SW 1271 (cell line): ENCODE data around the gene C4BPB.
A peak's percentile ranks its signal among the peaks of the same experiment; 100 is the strongest.

Experiments
- DNase-seq, 2 experiments: peaks; one replicate each; lab custom pipeline; 2025; lab: John Stamatoyannopoulos, UW

C4BPB gene

DNA sequence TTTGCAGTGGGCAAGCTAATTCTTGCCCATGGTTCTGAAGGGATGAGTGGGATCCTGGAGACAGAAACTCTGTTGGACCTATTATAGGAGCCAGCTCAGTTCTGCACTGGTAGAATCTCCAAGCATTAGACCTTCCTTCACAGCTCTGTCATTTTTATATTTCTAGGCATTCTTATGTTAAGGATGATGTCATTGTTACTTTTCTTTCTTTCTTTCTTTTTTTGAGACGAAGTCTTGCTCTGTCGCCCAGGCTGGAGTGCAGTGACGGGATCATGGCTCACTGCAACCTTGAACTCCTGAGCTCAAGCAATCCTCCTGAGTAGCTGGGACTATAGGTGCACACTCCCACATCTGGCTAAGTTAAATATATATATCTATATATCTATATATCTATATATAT is 28.1 kb upstream of the C4BPB start:
- DNase-seq: no peak

DNA sequence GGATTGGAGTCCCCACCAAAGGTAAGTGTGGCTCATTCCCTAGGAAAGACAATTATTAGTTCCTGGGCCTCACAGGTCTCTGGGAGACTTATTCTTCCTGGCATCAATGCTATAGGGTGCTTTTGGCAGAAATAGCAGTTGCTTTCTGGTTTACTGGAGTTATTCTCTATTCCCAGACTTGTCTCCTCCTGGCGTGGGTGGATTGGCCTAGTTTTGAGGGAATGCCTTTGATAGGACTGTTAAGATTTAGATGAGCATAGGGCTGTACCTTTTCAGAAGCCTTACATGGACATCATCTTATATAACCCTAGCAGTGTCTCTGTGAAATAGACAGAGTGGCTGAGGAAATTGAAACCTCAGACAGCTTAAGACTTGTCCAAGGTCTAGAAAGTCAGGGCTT is 26.6 kb upstream of the C4BPB start:
- no peak for DNase-seq

DNA sequence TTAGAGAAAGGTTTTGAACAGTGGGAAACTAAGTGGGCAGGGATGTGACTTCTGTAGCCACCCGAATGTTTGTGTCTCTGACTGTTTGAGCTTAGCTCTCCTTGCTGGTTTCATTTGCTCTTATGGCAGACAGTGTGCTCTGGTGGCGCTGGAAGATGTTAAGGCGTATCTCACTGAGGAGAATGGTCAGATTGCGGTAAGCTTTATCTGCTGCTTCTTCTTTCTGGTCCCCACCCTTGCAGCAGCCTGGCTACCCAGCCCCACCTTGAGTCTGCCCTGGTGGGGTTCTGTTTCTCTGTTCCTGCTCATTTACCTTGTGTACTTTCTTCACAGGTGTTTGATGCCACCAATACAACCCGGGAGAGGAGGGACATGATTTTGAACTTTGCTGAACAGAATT is 25.6 kb upstream of the C4BPB start:
- no peak for DNase-seq

DNA sequence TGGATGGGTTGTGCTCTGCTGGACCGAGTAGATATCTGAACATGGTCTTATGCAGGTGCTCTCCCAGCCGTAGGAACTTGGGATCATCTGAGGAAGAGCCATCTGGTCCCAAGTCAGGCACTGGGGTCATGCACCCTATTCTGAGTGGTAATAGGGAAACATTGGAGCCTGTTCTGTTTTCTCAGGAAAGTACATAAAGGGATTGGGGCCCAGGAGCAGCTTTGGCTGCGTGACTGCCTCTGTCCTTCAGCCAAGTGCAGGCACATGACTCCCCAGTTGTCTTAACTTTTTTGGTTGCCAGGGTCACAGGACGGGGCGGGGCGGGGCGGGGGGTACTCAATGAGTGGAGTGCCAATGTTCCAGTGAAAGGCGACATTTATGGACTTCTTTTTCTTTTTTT is 24.1 kb upstream of the C4BPB start:
- DNase-seq: no peak

DNA sequence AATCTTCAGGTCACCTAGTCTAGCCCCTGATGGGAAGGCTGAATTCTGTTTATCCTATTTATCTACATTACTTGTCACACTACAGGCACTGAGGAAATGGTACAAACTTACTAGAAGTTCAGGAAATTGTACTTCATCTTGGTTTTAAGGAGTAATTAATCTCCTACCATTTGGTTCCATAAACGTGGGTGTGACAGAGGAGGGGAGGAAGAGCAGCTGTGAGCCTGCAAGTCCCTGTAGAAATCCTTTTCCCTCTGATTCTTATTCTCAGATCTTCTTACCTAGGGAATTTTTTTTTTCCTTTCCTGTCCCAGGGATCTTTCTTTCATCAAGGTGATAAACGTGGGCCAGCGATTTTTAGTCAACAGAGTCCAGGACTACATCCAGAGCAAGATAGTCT is 21.5 kb upstream of the C4BPB start:
- DNase-seq: no peak

DNA sequence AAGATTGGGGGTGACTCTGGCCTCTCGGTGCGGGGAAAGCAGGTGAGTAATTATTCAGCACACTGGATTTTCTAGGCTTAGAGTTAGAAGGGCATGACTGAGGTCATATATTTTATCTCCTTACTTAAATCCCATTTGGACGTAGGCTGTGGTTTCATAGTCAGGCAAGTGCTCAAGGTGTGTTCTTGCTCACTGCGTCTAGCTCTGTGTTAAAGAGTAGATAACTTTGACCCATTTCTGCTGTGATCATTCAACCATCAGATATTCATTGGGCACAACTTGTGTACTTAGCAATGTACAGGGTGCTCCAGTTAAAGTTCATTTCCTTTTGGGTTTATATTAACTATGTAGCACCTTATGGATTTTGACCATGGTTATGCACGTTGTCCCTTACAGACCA is 21.0 kb upstream of the C4BPB start:
- no peak for DNase-seq

DNA sequence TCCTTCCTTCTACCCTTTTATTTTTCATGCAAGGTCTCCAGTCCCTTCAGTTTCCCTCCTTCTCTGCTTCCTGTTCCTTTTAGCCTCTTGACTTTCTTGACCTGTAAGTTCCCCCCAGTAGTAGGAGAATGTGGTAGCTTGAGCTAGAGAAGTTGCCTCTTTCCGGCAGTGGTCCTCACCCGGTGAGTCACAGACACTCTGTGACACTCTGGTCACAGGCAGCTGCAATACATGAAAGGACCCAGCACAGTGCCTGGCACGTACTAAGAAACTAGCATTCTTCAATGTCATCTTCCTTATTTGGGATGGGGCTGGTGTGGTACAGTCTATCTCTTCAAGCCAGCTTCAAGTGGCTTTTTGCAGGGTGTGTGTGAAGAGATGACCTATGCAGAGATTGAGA is 19.6 kb upstream of the C4BPB start:
- no peak for DNase-seq

DNA sequence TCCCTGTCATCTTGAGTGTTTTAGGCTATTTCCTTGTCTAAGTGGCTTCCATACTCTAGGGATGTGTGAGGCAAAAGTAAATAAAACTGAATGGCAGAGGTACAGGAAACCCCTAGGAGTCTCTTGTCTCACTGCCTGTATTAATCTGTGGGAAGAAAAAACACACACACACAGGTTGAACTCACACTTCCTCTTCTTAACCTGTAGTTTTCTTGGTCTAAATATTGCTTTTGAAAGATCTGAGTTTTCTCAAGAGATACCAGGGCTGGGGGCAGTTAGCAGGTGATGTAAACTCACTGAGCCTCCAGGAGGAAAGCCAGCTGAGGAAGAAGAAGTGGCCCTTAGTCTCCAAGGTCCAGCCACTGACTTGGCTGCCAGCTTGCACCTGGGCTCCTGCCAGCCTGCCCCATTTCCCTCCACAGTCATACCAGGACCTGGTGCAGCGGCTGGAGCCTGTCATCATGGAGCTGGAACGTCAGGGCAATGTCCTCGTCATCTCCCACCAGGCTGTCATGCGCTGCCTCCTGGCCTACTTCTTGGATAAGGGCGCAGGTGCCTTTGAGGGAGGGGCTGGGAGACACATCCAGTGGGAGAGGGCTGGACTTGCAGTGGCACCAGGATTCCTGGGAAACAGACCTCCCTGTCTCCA is 18.7 kb upstream of the C4BPB start:
- DNase-seq: no peak

DNA sequence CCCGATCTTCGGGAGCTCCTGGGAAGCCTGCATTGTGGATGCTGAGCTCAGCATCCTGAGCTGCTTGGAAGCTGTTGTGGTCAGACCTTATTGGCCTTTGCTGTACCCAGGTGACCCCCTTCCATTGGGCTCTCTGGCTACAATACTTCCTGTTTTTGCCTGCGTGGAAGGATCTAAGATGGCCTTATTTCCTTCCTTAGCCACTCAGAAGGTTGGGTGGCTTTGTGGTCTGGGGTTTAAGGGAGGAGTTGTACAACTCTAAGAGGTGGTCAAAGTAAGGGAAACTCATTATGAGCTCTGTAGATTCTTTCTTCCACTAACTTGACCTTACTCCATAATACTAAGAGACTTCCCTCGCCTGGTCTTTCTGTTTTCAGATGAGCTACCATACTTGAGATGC is 17.8 kb upstream of the C4BPB start:
- DNase-seq: no peak

DNA sequence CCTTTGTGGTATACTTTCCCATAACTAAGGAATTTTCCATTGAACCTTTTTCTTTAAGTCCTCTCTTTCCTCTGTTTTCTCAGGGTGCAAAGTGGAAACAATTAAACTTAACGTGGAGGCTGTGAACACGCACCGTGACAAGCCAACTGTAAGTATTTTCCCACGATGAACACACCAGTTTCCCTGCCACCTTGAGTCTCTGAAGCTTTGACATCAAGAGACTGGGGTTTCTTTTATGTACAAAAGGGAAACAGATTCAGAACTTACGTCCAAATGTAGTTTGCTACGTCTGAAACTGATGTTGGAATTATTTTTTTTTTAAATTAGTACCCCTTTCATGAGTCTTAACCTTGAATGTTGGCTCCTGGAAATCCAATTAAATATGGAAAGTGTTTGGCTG is 17.2 kb upstream of the C4BPB start:
- DNase-seq: no peak

DNA sequence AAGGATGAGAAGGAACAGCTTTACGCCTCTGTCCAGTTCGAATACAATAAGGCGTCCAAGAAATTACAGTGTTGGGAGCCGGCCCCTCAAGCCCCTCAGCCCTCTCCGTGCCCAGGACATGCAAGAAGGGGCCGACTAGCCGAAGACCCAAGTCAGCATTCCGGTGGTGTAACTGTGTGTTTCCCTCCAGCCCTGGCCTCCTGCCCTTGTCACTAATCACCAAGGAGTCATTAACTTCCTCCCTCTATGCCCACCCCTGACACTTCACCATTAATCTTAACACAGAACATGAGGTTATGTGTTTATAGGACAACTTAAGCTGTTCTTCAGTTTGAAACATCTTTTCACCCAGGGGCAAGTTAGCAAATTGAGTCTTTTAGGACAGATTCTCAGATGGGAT is 16.4 kb upstream of the C4BPB start:
- DNase-seq: no peak

DNA sequence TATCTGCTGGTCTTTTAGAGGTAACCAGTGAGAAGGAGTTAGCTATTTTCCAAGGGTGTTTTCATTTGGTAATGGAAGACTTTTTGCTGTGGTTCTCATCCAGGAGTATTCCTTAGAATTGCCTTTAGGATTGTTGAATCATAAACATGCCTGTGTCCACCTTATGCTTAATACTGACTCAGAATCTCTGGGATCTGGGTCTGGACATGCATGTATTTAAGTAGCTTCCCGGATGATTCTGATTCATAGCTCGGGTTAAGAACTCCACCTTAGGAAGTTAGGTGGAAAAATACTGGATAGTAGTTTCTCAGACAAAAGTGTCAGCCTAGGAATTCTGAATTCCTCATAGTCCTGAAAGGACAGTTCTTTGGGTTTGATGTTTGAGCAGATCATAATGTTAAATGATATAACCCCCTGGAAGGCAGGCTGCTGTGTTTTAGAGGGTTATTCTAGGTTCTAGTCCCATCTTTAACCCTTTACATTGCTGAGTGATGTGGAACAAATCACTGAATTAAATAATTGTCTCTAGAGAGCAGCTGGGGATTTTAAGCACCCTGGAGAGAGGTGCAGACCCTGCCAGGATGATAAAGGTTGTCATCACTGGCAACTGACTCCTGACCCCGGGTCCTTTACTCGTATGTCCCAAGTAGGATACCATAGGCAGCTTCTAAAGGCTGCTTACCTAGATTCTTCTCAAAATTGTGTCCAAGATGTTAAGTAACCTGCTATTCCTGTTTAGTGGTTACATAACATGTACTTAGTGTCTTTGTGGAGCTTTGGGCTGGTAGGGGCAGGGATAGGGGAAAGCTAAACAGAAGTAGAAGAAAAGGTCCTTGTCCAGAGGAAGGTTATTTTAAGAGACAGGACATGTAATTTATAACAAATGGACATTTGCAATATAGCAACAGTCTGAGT is 14.5 kb upstream of the C4BPB start:
- DNase-seq: no peak

DNA sequence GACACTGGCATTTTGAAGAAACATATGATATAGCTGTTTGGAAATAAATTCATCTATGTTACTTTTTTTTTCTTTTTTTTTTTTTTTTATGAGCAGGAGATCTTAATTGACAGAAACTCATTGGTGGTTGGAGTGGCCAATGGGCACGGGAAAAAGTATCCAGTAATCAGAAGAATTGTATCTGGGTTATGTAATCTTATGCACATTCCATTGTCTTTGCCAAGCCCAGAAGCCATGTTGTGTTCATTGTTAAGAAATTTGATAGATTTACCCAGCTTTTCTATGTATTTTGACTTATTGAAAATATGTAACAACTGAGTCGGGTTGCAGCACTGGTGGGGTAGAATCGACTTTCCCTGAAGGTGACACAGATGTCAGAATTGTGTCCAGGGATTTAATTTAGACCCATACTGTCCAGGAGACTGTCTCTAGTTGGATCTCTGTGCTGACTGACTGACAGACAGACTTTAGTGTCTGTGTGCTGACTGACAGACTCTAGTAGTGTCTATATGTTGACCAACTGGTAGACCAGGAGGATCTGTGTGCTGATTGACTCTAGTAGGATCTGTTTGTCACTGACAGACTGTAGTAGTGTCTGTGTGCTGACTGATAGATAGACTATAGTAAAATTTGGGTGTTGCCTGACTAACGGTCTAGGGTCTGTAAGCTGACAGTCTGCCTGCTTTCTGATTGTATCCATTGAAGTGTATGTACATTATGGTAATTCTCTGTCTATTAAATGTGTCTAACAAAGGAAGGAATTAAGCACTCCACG is 12.3 kb upstream of the C4BPB start:
- no peak for DNase-seq

DNA sequence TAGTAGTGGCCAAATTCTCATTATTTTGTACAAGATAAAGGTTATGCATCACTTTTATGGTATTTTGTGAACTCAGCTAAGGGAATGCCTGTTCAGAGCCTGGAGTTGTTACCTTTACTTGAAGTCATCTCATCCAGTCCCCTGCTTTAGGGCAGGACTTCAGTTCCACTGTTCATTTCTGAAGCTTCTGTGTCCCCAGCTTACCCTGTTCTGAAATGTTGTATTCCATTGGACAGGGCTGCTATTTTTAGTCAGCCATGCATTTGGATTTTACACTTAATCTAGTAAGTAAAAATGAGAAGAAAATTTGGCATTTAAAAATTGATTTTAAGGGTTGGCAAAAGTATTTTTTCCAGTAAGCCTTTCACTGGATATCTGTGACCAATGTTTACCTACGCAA is 11.6 kb upstream of the C4BPB start:
- no peak for DNase-seq

DNA sequence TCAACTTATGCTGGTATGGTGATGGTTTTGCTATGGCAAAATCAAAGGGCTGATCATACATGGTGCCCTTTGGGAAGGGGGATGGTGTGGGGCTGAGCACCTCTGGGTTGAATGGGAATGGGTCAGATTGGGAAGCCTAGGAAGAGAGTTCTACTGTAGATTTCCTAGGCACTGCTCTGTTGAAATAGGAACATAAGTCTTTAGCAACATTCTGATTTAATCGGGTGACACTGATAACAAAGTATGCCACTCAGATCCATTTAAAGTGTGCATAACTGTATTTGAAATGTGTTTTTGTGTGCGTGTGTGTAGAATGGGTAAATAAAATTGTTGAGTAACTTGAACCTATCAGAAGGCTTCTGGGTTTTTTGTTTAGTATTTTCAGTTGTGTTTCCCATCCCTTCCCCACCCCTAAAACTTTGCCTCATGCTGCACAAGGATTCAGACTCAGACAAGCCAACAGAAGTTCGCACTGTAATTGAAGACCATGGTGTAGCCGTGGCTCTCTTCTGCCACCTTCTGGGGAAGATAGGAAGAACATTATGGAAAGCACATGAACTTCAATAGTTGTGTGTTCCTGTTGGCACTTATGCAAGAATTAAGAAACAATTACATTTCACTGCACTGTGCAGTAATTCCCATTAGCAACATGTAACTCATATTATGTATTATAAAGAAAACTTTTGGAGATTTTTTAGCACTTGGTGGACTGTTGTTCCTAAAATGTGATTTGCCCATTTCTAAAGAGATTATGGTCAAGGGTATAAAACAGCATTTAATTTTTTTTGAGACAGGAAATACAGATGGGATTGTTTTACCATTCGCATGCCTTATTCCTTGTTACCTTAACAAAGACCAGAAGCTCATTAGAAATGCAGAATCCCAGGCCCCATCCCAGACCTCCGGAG is 10.9 kb upstream of the C4BPB start:
- peak in 1 of 2 experiments; percentile 49 for DNase-seq

DNA sequence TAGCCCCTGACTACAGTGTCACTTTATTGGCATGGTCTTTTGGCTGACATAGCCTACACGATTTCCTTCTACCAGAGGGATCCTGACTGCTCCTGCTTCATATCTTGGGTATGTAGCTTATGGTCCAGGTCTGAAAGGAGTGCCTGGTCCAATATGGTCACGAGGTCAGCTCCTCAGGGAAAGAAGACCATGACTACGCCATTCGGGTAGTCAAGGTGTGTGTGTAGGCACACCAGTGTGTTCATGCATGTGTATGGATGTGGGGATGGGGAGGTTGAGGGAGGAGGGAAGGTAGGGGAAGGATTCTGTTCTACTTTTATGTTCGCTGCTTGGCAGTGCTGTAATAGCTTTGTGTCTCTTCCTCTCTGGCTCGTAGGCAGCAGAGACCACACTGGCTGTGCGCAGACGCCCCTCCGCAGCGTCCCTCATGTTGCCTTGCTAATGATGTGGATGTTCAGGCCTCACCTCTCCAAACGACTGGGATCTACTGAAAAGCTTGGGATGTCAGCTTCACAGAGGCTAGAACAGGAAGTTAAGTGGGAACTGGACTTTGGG is 10.0 kb upstream of the C4BPB start:
- DNase-seq: no peak

DNA sequence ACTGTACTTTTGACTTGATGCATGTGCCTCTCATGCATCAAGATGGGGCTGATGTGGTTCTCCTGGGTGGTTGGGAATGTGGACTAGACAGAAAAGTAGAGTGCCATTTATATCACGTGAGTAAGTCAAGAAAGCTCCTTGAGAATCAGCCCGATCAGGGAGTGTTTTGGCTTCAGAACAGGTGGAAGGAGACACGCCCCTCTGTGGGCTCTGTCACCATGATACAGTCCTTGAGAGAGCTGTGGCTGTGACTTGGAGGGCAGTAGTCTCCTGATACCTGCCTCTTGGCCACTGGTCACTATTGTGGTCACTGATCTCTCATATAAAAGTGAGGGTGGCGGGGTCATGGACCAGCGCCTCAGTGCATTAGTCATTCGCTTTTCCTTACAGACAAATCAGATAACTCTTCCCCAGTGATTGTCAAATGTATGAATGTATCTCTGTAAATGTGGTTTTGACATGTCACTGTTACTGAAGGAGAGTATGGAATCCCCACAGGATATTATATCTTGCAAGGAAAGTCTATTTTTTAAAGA is 8.9 kb upstream of the C4BPB start:
- no peak for DNase-seq

DNA sequence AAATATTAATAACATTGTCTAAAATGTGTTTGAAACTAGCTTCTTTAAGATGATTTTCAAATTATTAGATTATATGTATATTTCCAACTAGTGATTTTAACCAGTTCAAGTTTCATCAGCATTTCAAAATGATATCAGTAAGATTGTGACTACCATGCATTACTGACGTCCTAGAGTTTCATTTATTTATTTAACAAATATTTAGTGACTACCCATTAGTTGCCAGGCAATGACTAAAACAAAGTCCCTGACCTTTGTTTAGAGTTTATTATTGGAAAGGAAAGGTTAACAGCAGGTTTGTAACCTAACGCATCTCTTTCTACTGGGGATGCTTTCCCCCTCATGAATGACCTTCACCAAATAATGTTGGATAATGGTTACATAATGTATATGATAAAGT is 7.6 kb upstream of the C4BPB start:
- DNase-seq: no peak

DNA sequence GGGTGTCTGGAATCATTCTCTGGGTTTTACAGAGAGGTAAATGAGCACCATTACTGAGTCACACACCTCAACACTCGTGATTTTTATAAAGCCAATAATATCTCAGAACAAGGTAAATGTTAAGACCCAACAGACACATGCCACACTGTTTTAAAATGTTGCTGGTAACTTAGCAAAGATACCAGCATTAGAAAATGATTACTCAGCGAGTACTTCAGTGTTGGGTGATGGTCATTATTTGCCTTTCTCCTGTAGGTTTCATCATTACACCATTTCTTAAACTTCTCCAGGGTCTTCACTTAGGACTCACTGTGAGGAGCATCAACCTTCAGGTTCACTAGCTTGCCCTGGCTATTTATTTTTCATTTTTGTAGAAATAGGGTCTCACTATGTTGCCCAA is 6.9 kb upstream of the C4BPB start:
- no peak for DNase-seq

DNA sequence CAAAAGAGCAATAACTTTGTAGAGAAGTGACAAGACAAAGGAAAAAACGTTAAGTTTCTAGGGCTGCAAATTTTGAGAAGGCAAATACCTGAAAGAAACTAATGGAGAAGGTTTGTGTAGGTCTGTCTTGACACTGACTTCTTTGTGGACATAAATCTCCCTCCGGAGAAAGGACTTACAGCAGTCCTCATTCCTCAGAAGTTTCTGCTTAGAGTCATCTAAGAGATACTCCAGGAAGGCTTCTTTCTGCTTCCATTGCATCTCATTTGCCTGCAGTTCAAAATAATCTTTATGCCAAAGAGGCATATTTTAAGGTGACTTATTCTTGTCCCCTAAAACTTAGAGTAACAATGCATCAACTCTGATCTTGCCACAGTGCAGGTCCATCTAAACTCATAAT is 4.4 kb upstream of the C4BPB start:
- DNase-seq: no peak

DNA sequence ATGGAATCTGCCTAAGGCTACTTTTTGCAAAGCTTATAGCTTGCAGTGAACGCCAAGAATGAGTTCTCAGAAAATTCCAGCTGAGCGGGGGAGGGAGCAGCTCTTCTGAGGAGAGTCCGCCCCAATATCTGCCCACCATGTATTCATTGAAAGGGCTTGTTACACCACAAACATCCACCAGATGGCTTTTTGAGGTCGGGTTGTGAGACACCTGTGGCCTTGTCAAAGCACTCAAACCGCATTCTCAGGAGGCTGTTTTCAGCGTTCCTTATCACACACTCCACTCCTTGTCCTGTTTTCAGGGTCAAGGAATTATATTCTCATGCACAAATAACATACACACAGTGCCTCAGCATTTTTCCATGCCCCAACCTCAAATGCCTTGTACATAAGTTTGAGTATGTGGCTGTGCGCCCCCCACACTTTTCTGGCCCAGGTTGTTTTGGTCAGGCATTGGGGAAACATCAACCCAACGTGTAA is 3.9 kb upstream of the C4BPB start:
- DNase-seq: peak; percentile 1 to 27
